Measurements from ENCODE around the gene TOX3.

TOX3 gene

DNA sequence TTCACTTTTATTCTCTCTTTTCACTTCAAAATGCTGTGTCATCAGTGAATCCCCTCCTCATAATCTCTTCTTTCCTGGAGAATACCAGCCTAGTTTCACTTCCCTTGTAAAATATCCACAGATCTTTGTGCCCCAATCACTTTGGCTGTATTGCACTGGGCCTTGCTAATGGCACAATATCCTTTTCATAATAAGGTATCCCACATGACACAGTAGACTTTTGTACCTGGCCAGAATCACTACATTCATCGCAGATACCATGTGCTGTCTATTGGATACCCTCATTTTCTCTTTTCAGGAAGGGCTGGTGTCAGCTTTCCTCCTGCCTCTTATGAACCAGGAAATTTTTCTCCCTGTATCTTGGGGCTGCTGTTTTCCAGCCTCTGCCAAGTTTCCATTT, 25.7 kb upstream of the TOX3 start:
- Histone ChIP-seq H4K12ac (ENCODE audit: low read depth, low read length) (no peak overlapping the region), H3K9me3 (ENCODE audit: insufficient read depth, low read depth, low read length) (no peaks in the 10 kb centered on the region), H3K27ac (ENCODE audit: low read depth, low read length) (no peak overlapping the region), H3K79me1 (ENCODE audit: low read length) (no peaks in the 10 kb centered on the region), H3K4me2 (ENCODE audit: low read length) (no peak overlapping the region), H3K27me3 (ENCODE audit: insufficient read depth, low read length) (no peaks in the 10 kb centered on the region), H3K79me2 (ENCODE audit: control insufficient read depth, insufficient read depth, low read length, poor library complexity) (no peaks in the 10 kb centered on the region), H4K91ac (ENCODE audit: low read depth, low read length) (no peak overlapping the region), H3K23ac (ENCODE audit: low read length) (no peak overlapping the region), H2AK5ac (ENCODE audit: low read length) (no peak overlapping the region), H4K8ac (ENCODE audit: low read depth, low read length) (no peak overlapping the region), H2AFZ (ENCODE audit: insufficient read depth, low read length, poor library complexity) (no peak overlapping the region), H2BK5ac (ENCODE audit: low read depth, low read length, poor library complexity) (no peak overlapping the region), H3K18ac (ENCODE audit: low read length) (no peak overlapping the region), H3K14ac (ENCODE audit: low read length) (no peak overlapping the region), H3K36me3 (ENCODE audit: control insufficient read depth in 1 of 2, insufficient read depth in 2 of 2, low read length in 2 of 2) (no peaks in the 10 kb centered on the region), H3K4me1 (ENCODE audit: control insufficient read depth in 1 of 2, insufficient read depth in 2 of 2, low read length in 2 of 2) (no peaks in the 10 kb centered on the region), H2BK120ac (ENCODE audit: insufficient read depth, low read length, poor library complexity) (no peak overlapping the region), H3K9ac (ENCODE audit: low read length) (no peak overlapping the region), H3K4ac (ENCODE audit: low read depth, low read length) (no peak overlapping the region), H3K4me3 (ENCODE audit: low read depth, low read length) (no peak overlapping the region), H2BK12ac (ENCODE audit: low read length) (no peak overlapping the region)
- DNase-seq: no peak
- WGBS (ENCODE audit: extremely low coverage, insufficient coverage, insufficient read length): no CpG with 5 or more reads among the region's 1 CpG

DNA sequence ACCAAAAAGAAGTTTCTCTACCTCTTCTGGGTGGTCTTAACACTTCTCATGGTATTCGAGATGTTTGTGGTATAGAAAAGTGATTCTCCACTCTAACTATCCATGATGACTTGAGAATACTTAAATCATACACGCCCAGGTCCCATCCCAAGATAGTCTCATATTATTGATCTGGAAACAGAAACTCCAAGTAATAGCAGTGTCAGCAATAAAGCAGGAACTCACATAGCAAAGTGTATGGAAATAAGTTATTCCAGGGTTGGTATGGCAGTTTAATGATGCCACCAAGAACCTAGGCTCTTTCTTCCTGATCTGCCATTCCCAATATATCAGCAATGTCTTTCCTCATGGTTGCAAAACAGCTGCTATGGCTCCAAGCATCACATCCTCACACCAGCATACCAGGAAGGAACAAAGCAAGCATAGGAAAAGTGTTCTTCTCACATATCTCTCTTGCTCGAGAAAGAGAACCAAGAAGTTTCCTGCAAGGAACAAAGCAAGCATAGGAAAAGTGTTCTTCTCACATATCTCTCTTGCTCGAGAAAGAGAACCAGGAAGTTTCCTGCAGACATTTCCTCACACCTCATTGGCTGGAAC, 23.6 kb upstream of the TOX3 start:
- Histone ChIP-seq H3K18ac (ENCODE audit: low read length) (no peak overlapping the region), H2BK120ac (ENCODE audit: insufficient read depth, low read length, poor library complexity) (no peak overlapping the region), H3K9ac (ENCODE audit: low read length) (no peak overlapping the region), H4K8ac (ENCODE audit: low read depth, low read length) (no peak overlapping the region), H3K36me3 (ENCODE audit: control insufficient read depth in 1 of 2, insufficient read depth in 2 of 2, low read length in 2 of 2) (no peaks in the 10 kb centered on the region), H4K91ac (ENCODE audit: low read depth, low read length) (no peak overlapping the region), H2AK5ac (ENCODE audit: low read length) (no peak overlapping the region), H3K79me2 (ENCODE audit: control insufficient read depth, insufficient read depth, low read length, poor library complexity) (no peaks in the 10 kb centered on the region), H3K79me1 (ENCODE audit: low read length) (no peaks in the 10 kb centered on the region), H3K9me3 (ENCODE audit: insufficient read depth, low read depth, low read length) (no peaks in the 10 kb centered on the region), H2AFZ (ENCODE audit: insufficient read depth, low read length, poor library complexity) (no peak overlapping the region), H2BK12ac (ENCODE audit: low read length) (no peak overlapping the region), H4K12ac (ENCODE audit: low read depth, low read length) (no peak overlapping the region), H3K14ac (ENCODE audit: low read length) (no peak overlapping the region), H3K27ac (ENCODE audit: low read depth, low read length) (no peak overlapping the region), H3K27me3 (ENCODE audit: insufficient read depth, low read length) (no peaks in the 10 kb centered on the region), H3K4ac (ENCODE audit: low read depth, low read length) (no peak overlapping the region), H3K4me1 (ENCODE audit: control insufficient read depth in 1 of 2, insufficient read depth in 2 of 2, low read length in 2 of 2) (no peaks in the 10 kb centered on the region), H3K4me2 (ENCODE audit: low read length) (no peak overlapping the region), H3K4me3 (ENCODE audit: low read depth, low read length) (no peak overlapping the region), H3K23ac (ENCODE audit: low read length) (no peak overlapping the region), H2BK5ac (ENCODE audit: low read depth, low read length, poor library complexity) (no peak overlapping the region)
- no peak for DNase-seq
- WGBS (ENCODE audit: extremely low coverage, insufficient coverage, insufficient read length): no CpG with 5 or more reads among the region's 4 CpGs

DNA sequence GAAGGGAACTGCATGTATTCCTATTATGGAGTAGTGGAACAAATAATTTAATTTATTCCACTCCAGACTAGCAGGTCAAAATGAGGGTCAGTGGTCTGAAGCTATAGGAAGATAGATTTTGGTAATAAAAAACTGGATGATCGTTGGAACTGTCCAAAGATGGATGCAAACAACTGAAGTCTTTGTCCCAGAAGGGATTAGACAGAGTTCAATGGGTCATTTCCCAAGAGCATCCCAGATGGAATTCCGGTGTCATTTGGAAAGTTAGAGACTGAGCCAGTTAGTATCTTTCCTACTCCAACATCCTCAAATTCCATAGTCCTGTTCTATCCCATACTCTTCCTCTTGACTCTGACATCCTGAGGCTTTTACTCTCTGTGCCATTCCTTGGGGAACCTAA, 22.8 kb upstream of the TOX3 start:
- no peak overlapping the region for H3K18ac ChIP-seq (ENCODE audit: low read length)
- no peak overlapping the region for H3K4me2 ChIP-seq (ENCODE audit: low read length)
- no peak for DNase-seq
- H3K23ac ChIP-seq (ENCODE audit: low read length): no peak overlapping the region
- no peak overlapping the region for H3K4me3 ChIP-seq (ENCODE audit: low read depth, low read length)
- H3K27ac ChIP-seq (ENCODE audit: low read depth, low read length): no peak overlapping the region
- no peak overlapping the region for H4K91ac ChIP-seq (ENCODE audit: low read depth, low read length)
- no peaks in the 10 kb centered on the region for H3K79me2 ChIP-seq (ENCODE audit: control insufficient read depth, insufficient read depth, low read length, poor library complexity)
- H2AFZ ChIP-seq (ENCODE audit: insufficient read depth, low read length, poor library complexity): no peak overlapping the region
- no peaks in the 10 kb centered on the region for H3K36me3 ChIP-seq (ENCODE audit: control insufficient read depth in 1 of 2, insufficient read depth in 2 of 2, low read length in 2 of 2)
- H4K8ac ChIP-seq (ENCODE audit: low read depth, low read length): no peak overlapping the region
- H3K27me3 ChIP-seq (ENCODE audit: insufficient read depth, low read length): no peaks in the 10 kb centered on the region
- H2BK5ac ChIP-seq (ENCODE audit: low read depth, low read length, poor library complexity): no peak overlapping the region
- H3K79me1 ChIP-seq (ENCODE audit: low read length): no peaks in the 10 kb centered on the region
- WGBS (ENCODE audit: extremely low coverage, insufficient coverage, insufficient read length): no CpG with 5 or more reads among the region's 2 CpGs
- H2BK12ac ChIP-seq (ENCODE audit: low read length): no peak overlapping the region
- H2AK5ac ChIP-seq (ENCODE audit: low read length): no peak overlapping the region
- H3K4me1 ChIP-seq (ENCODE audit: control insufficient read depth in 1 of 2, insufficient read depth in 2 of 2, low read length in 2 of 2): no peaks in the 10 kb centered on the region
- H2BK120ac ChIP-seq (ENCODE audit: insufficient read depth, low read length, poor library complexity): no peak overlapping the region
- no peak overlapping the region for H3K14ac ChIP-seq (ENCODE audit: low read length)
- H3K9ac ChIP-seq (ENCODE audit: low read length): no peak overlapping the region
- no peak overlapping the region for H3K4ac ChIP-seq (ENCODE audit: low read depth, low read length)
- H3K9me3 ChIP-seq (ENCODE audit: insufficient read depth, low read depth, low read length): no peaks in the 10 kb centered on the region
- H4K12ac ChIP-seq (ENCODE audit: low read depth, low read length): no peak overlapping the region

DNA sequence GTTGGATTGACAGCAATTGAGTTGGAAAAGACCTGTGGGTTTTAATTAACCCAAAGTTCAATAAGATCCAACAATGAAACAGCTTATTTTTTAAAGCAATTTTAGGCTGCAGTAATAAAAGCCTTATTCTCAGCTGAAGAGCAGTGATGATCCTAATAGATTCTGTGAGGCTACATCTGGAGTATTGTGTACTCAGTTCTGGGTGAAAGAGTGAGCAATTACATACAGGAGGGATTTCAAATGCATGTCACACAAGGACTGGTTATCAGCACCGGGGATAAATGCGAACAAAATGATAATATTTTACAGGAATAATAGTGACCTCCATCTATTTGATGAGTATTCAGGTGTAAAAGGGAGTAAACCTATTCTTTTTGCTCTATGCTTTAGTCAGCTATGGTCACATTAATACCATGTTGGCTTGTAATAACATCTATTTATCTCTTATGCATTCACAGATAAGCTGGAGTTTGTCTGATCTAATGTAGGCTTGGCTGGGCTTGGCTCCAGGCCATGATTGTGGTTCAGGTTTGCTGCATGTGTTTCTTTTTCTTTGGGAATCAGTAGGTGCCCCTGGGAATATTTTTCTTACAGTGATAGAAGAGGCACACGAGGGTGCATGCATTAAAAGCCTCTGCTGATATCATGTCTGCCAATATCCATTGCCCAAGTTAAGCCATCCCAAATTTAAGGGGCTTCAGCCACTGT, 22.2 kb upstream of the TOX3 start:
- H3K79me2 ChIP-seq (ENCODE audit: control insufficient read depth, insufficient read depth, low read length, poor library complexity): no peaks in the 10 kb centered on the region
- no peak overlapping the region for H2BK5ac ChIP-seq (ENCODE audit: low read depth, low read length, poor library complexity)
- DNase-seq: no peak
- H4K12ac ChIP-seq (ENCODE audit: low read depth, low read length): no peak overlapping the region
- no peak overlapping the region for H3K4me3 ChIP-seq (ENCODE audit: low read depth, low read length)
- H3K27me3 ChIP-seq (ENCODE audit: insufficient read depth, low read length): no peaks in the 10 kb centered on the region
- H4K91ac ChIP-seq (ENCODE audit: low read depth, low read length): no peak overlapping the region
- no peaks in the 10 kb centered on the region for H3K4me1 ChIP-seq (ENCODE audit: control insufficient read depth in 1 of 2, insufficient read depth in 2 of 2, low read length in 2 of 2)
- no peak overlapping the region for H2AK5ac ChIP-seq (ENCODE audit: low read length)
- H3K36me3 ChIP-seq (ENCODE audit: control insufficient read depth in 1 of 2, insufficient read depth in 2 of 2, low read length in 2 of 2): no peaks in the 10 kb centered on the region
- no peak overlapping the region for H3K18ac ChIP-seq (ENCODE audit: low read length)
- no peak overlapping the region for H4K8ac ChIP-seq (ENCODE audit: low read depth, low read length)
- no peak overlapping the region for H3K23ac ChIP-seq (ENCODE audit: low read length)
- no peak overlapping the region for H2BK12ac ChIP-seq (ENCODE audit: low read length)
- no peak overlapping the region for H3K4me2 ChIP-seq (ENCODE audit: low read length)
- H3K14ac ChIP-seq (ENCODE audit: low read length): no peak overlapping the region
- H3K4ac ChIP-seq (ENCODE audit: low read depth, low read length): no peak overlapping the region
- H3K9ac ChIP-seq (ENCODE audit: low read length): no peak overlapping the region
- no peaks in the 10 kb centered on the region for H3K79me1 ChIP-seq (ENCODE audit: low read length)
- no CpG with 5 or more reads among the region's 3 CpGs for WGBS (ENCODE audit: extremely low coverage, insufficient coverage, insufficient read length)
- no peak overlapping the region for H2AFZ ChIP-seq (ENCODE audit: insufficient read depth, low read length, poor library complexity)
- no peak overlapping the region for H3K27ac ChIP-seq (ENCODE audit: low read depth, low read length)
- H3K9me3 ChIP-seq (ENCODE audit: insufficient read depth, low read depth, low read length): no peaks in the 10 kb centered on the region
- no peak overlapping the region for H2BK120ac ChIP-seq (ENCODE audit: insufficient read depth, low read length, poor library complexity)
